Progenitor cell of endocrine pancreas (in vitro differentiated cells): Measurements from ENCODE around the gene SEC14L5. TPM values are rescaled to one million over a fixed set of nuclear protein-coding genes. Genes with fewer than 3 reads are reported as not detected.

Experiments used
- DNase-seq: peaks from one replicate; pipeline ENCODE4 v3.0.0; 2021; ENCODE audit warnings: low spot score; ENCODE audit not compliant: unreplicated experiment
- H3K27ac Mint-ChIP-seq: 2 replicates; pipeline ENCODE4 v1.8.0; 2021; ENCODE audit warnings: mild to moderate bottlenecking, moderate library complexity, mixed read lengths
- H3K27me3 Mint-ChIP-seq: 2 replicates; pipeline ENCODE4 v1.8.0; 2021; ENCODE audit warnings: mixed read lengths
- H3K36me3 Mint-ChIP-seq: 2 replicates; pipeline ENCODE4 v1.8.0; 2022; ENCODE audit warnings: mixed read lengths; ENCODE audit not compliant: insufficient read depth
- H3K4me1 Mint-ChIP-seq: 2 replicates; pipeline ENCODE4 v1.8.0; 2021; ENCODE audit warnings: low read depth, mixed read lengths
- H3K4me3 Mint-ChIP-seq: 2 replicates; pipeline ENCODE4 v1.8.0; 2021; ENCODE audit warnings: low read depth, mild to moderate bottlenecking, moderate library complexity, mixed read lengths
- H3K9me3 Mint-ChIP-seq: 2 replicates; pipeline ENCODE4 v1.8.0; 2021; ENCODE audit warnings: low read depth, mixed read lengths
- CTCF ChIP-seq: fragments of 200-600 bp; sonication (generic); IDR thresholded peaks from one replicate; pipeline ENCODE4 v1.5.0; 2021; ENCODE audit warnings: antibody characterized with exemption, mild to moderate bottlenecking; ENCODE audit not compliant: unreplicated experiment
- long read RNA-seq: library from polyadenylated mRNA; unstranded; transcript quantifications from one replicate; pipeline ENCODE4 v2.0.0, GENCODE V29; 2020
- total RNA-seq: library from RNA; stranded (reverse); gene quantifications from 2 replicates; pipeline ENCODE4 v1.2.1, GENCODE V29; 2021

The SEC14L5 gene
- 1.8 and 2.1 TPM in 2 replicates for total RNA-seq
- long read RNA-seq, partial matches to known transcripts: 0 of 1 reads
- long read RNA-seq, other reads (novel, unspliced or antisense): 1 of 1 reads

- H3K4me1 Mint-ChIP-seq: peaks cover 14% of the 10 kb centered on the region
- peaks cover 18% of the 10 kb centered on the region for H3K27me3 Mint-ChIP-seq
- peak within 1 kb of the TSS; percentile 87 for H3K27ac Mint-ChIP-seq
- DNase-seq: peak; percentile 99
- H3K9me3 Mint-ChIP-seq: no peaks in the 10 kb centered on the region
- H3K4me3 Mint-ChIP-seq: peak within 1 kb of the TSS; percentile 74
- TF ChIP-seq CTCF: no peak
- no peaks in the 10 kb centered on the region for H3K36me3 Mint-ChIP-seq
Measured at GRCh38 chr16:4957720-4958509, at the start of gene SEC14L5. SEC14L5 (plus strand) TSS chr16:4958330; CDS start chr16:4959324, 994 bp downstream.

GRCh38 chr16:4908854-4909401 is 49.2 kb upstream of the SEC14L5 start:
- no peak overlapping the region for H3K27ac Mint-ChIP-seq
- H3K4me1 Mint-ChIP-seq: no peaks in the 10 kb centered on the region
- TF ChIP-seq CTCF: no peak

GRCh38 chr16:4909825-4910224 is 48.3 kb upstream of the SEC14L5 start:
- H3K4me1 Mint-ChIP-seq: no peaks in the 10 kb centered on the region
- no peak overlapping the region for H3K4me3 Mint-ChIP-seq
- no peaks in the 10 kb centered on the region for H3K27me3 Mint-ChIP-seq
- no peak overlapping the region for H3K27ac Mint-ChIP-seq
- TF ChIP-seq CTCF: no peak
- H3K9me3 Mint-ChIP-seq: no peaks in the 10 kb centered on the region
- DNase-seq: no peak
- H3K36me3 Mint-ChIP-seq: peaks cover 5% of the 10 kb centered on the region

More at GRCh38 chr16:4908854-4909401, 49.2 kb upstream of the SEC14L5 start:
- DNase-seq: no peak
- no peaks in the 10 kb centered on the region for H3K27me3 Mint-ChIP-seq
- H3K4me3 Mint-ChIP-seq: no peak overlapping the region
- H3K36me3 Mint-ChIP-seq: peaks cover 10% of the 10 kb centered on the region
- no peaks in the 10 kb centered on the region for H3K9me3 Mint-ChIP-seq

GRCh38 chr16:4910828-4911227 is 47.3 kb upstream of the SEC14L5 start:
- DNase-seq: no peak
- H3K27me3 Mint-ChIP-seq: no peaks in the 10 kb centered on the region
- H3K9me3 Mint-ChIP-seq: no peaks in the 10 kb centered on the region
- peaks cover 3% of the 10 kb centered on the region for H3K36me3 Mint-ChIP-seq
- TF ChIP-seq CTCF: no peak
- no peak overlapping the region for H3K4me3 Mint-ChIP-seq
- H3K27ac Mint-ChIP-seq: no peak overlapping the region
- no peaks in the 10 kb centered on the region for H3K4me1 Mint-ChIP-seq

GRCh38 chr16:4911970-4912386 is 46.2 kb upstream of the SEC14L5 start:
- Mint-ChIP-seq H3K27me3 (no peaks in the 10 kb centered on the region), H3K4me1 (no peaks in the 10 kb centered on the region), H3K36me3 (peaks cover 3% of the 10 kb centered on the region), H3K9me3 (no peaks in the 10 kb centered on the region), H3K4me3 (no peak overlapping the region), H3K27ac (no peak overlapping the region)
- no peak for DNase-seq
- TF ChIP-seq CTCF: no peak
